Measurements from ENCODE around the gene TBKBP1.
A peak's percentile ranks its signal among the peaks of the same experiment; 100 is the strongest.

Gene TBKBP1, protein sequence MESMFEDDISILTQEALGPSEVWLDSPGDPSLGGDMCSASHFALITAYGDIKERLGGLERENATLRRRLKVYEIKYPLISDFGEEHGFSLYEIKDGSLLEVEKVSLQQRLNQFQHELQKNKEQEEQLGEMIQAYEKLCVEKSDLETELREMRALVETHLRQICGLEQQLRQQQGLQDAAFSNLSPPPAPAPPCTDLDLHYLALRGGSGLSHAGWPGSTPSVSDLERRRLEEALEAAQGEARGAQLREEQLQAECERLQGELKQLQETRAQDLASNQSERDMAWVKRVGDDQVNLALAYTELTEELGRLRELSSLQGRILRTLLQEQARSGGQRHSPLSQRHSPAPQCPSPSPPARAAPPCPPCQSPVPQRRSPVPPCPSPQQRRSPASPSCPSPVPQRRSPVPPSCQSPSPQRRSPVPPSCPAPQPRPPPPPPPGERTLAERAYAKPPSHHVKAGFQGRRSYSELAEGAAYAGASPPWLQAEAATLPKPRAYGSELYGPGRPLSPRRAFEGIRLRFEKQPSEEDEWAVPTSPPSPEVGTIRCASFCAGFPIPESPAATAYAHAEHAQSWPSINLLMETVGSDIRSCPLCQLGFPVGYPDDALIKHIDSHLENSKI

GRCh38 chr17:47693731-47694580, at the start of gene TBKBP1:
Gene TBKBP1, plus strand, starts transcription at chr17:47694161. Its CDS starts 1,952 bp downstream, at chr17:47696113.
- Mint-ChIP-seq H3K27ac (peak within 1 kb of the TSS; percentile 98), H3K36me3 (peaks cover 2% of the 10 kb centered on the region), H3K9me3 (ENCODE audit: low read depth) (no peaks in the 10 kb centered on the region), H3K27me3 (no peaks in the 10 kb centered on the region), H3K4me1 (ENCODE audit: low read depth) (peaks cover 53% of the 10 kb centered on the region), H3K4me3 (peak within 1 kb of the TSS; percentile 98)

GRCh38 chr17:47644324-47644723, 49.6 kb upstream of the TBKBP1 start:
- H3K9me3 Mint-ChIP-seq (ENCODE audit: low read depth): no peaks in the 10 kb centered on the region
- no peaks in the 10 kb centered on the region for H3K36me3 Mint-ChIP-seq
- H3K27me3 Mint-ChIP-seq: no peaks in the 10 kb centered on the region
- H3K4me1 Mint-ChIP-seq (ENCODE audit: low read depth): peaks cover 22% of the 10 kb centered on the region
- H3K27ac Mint-ChIP-seq: no peak overlapping the region
- H3K4me3 Mint-ChIP-seq: no peak overlapping the region

DNA sequence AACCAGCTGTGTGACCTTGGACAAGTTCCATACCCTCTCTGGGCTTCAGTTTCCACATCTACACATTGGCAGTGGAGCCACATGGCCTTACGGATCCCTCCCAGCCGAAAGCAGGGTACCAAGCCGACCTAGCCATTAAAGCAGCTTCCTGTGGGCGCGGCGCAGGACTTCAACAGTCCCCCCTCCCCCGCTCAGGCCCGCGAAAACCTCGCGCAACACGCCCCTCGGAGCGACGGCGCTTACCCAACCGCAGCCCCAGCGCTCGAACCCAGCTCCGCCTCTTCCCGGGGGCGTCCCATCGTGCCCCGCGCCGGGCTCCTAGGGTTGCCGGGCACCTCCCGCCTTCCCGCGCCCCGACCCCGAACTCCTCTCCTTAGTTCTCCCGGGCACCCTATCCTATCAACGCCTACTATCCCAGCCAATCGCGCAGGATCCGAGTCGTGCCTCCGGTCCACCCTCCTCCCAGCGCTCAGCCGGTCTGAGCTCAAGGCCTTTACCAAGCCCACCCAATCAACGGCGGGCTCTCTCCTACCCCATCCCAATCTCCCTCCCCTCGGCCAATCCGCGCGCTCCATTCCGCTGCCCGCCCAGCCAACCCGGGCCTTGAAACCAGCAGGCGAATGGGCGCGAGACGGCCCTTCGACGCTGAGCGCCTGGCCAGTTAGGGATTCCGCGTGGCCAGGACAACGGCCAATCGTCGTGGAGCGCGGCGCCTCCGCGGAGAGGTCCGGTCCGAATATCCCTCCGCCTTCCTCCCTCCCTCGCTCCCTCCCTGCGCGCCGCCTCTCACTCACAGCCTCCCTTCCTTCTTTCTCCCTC, 44.6 kb upstream of the TBKBP1 start, which contains the start of gene KPNB1:
TSS of gene KPNB1 (plus strand) at position 767 of the 819 bp plus-strand sequence. CDS start 326 bp downstream, outside the sequence.
- H3K27me3 Mint-ChIP-seq: no peaks in the 10 kb centered on the region
- H3K36me3 Mint-ChIP-seq: peaks cover 22% of the 10 kb centered on the region
- no peaks in the 10 kb centered on the region for H3K9me3 Mint-ChIP-seq (ENCODE audit: low read depth)
- H3K4me3 Mint-ChIP-seq: peak within 1 kb of the TSS; percentile 99
- H3K4me1 Mint-ChIP-seq (ENCODE audit: low read depth): peaks cover 55% of the 10 kb centered on the region
- H3K27ac Mint-ChIP-seq: peak within 1 kb of the TSS; percentile 99

DNA sequence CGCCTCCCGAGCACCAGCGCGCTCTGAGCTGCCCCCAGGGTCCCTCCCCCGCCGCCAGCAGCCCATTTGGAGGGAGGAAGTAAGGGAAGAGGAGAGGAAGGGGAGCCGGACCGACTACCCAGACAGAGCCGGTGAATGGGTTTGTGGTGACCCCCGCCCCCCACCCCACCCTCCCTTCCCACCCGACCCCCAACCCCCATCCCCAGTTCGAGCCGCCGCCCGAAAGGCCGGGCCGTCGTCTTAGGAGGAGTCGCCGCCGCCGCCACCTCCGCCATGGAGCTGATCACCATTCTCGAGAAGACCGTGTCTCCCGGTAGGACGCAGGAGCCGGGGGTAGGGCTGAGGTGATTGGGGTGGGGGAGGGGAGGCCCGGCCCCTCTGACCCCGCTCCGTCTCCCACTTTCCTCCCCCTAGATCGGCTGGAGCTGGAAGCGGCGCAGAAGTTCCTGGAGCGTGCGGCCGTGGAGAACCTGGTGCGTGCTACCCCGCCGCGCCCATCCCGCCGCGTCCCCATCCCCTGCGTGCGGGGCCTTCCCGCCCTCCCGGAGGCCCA, 43.9 kb upstream of the TBKBP1 start:
- peaks cover 58% of the 10 kb centered on the region for H3K4me1 Mint-ChIP-seq (ENCODE audit: low read depth)
- no peaks in the 10 kb centered on the region for H3K27me3 Mint-ChIP-seq
- peaks cover 23% of the 10 kb centered on the region for H3K36me3 Mint-ChIP-seq
- peak overlapping the region; percentile 95 for H3K4me3 Mint-ChIP-seq
- H3K27ac Mint-ChIP-seq: peak overlapping the region; percentile 98
- H3K9me3 Mint-ChIP-seq (ENCODE audit: low read depth): no peaks in the 10 kb centered on the region

- Mint-ChIP-seq H3K27me3 (no peaks in the 10 kb centered on the region), H3K9me3 (ENCODE audit: low read depth) (no peaks in the 10 kb centered on the region), H3K4me3 (peak overlapping the region; percentile 99), H3K36me3 (peaks cover 27% of the 10 kb centered on the region), H3K4me1 (ENCODE audit: low read depth) (peaks cover 65% of the 10 kb centered on the region), H3K27ac (peak overlapping the region; percentile 99)
These were observed 43.1 kb upstream of the TBKBP1 start for GRCh38 chr17:47650525-47651522.

DNA sequence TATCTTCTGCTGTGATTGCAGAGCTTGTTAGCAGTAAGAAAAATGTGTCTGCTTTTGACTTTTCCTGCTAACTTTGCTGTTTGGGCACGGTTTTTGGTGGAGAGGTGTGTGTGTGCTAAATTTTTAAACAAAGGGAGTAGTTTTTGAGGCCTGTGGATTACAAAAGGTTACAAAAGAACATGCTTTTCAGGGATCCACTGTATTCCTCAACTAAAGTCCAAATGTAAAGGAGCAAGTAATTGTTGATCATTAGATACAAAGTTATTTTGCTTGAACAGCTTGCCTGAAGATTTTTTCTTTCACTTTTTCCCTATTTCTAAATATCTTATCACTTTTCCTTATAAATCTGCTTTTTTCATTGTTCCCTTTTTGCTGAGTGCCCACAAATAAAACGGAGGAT, 42.3 kb upstream of the TBKBP1 start:
- Mint-ChIP-seq H3K9me3 (ENCODE audit: low read depth) (no peaks in the 10 kb centered on the region), H3K4me1 (ENCODE audit: low read depth) (peaks cover 67% of the 10 kb centered on the region), H3K27ac (peak overlapping the region; percentile 99), H3K4me3 (peak overlapping the region; percentile 99), H3K36me3 (peaks cover 27% of the 10 kb centered on the region), H3K27me3 (no peaks in the 10 kb centered on the region)

GRCh38 chr17:47652570-47652969, 41.4 kb upstream of the TBKBP1 start:
- no peaks in the 10 kb centered on the region for H3K9me3 Mint-ChIP-seq (ENCODE audit: low read depth)
- peak overlapping the region; percentile 99 for H3K4me3 Mint-ChIP-seq
- peaks cover 27% of the 10 kb centered on the region for H3K36me3 Mint-ChIP-seq
- no peaks in the 10 kb centered on the region for H3K27me3 Mint-ChIP-seq
- peak overlapping the region; percentile 86 for H3K27ac Mint-ChIP-seq
- H3K4me1 Mint-ChIP-seq (ENCODE audit: low read depth): peaks cover 69% of the 10 kb centered on the region

DNA sequence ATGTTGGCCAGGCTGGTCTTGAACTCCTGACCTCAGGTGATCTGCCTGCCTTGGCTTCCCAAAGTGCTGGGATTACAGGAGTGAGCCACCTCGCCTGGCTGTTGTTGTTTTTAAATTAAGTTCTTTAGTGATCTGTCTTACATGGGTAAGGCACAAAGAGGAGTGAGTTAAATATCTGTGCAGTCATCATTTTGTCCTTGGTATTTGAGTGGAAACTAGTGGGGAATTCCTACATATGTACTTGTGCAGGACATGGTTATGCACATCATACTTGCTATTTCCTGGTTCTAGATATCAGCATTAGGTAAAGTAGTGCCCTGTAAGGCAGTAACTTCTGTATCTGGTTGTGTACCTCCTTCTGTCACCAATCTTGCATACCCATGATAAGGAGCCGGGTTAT, 40.5 kb upstream of the TBKBP1 start:
- Mint-ChIP-seq H3K27me3 (no peaks in the 10 kb centered on the region), H3K4me3 (peak overlapping the region; percentile 84), H3K9me3 (ENCODE audit: low read depth) (no peaks in the 10 kb centered on the region), H3K27ac (peak overlapping the region; percentile 85), H3K4me1 (ENCODE audit: low read depth) (peaks cover 68% of the 10 kb centered on the region), H3K36me3 (peaks cover 30% of the 10 kb centered on the region)

DNA sequence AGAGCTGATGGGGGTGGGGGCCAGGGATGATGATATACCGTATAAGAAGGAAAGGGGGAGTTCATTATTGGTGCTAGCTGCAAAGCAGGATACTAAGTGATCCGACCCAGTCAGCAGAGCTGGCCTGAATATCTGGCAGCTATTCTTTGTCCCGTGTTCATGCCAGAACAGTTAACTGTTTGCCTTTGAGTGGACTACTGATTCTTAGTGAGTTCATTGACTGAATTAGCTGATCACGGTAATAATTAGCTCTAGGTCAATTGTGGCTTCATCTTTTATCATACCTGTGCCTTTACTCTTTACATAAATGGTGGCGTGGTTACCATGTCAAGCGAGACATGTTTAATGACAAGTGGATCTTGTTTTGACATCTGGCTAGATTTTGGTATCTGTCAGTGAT, 39.0 kb upstream of the TBKBP1 start:
- H3K4me3 Mint-ChIP-seq: peak overlapping the region; percentile 74
- H3K9me3 Mint-ChIP-seq (ENCODE audit: low read depth): no peaks in the 10 kb centered on the region
- no peaks in the 10 kb centered on the region for H3K27me3 Mint-ChIP-seq
- H3K4me1 Mint-ChIP-seq (ENCODE audit: low read depth): peaks cover 73% of the 10 kb centered on the region
- H3K36me3 Mint-ChIP-seq: peaks cover 33% of the 10 kb centered on the region
- peak overlapping the region; percentile 78 for H3K27ac Mint-ChIP-seq

DNA sequence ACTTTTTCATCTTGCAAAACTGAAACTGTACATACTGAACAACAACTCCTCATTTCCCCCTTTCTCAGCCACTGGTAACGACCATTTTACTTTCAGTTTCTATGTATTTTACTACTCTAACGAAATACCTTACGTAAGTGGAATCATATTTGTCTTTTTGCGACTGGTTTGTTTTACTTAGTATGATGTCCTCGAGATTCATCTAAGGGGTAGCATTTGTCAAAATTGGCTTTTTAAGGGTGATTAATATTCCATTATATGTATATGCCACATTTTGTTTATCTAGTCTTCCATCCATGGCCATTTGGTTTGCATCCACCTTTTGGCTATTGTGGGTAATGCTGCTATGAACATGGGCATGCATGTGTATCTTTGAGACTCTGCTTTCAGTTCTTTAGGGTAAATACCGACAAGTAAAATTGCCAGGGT, 33.9 kb upstream of the TBKBP1 start:
- no peaks in the 10 kb centered on the region for H3K27me3 Mint-ChIP-seq
- no peaks in the 10 kb centered on the region for H3K9me3 Mint-ChIP-seq (ENCODE audit: low read depth)
- H3K36me3 Mint-ChIP-seq: peaks cover 19% of the 10 kb centered on the region
- peak overlapping the region; percentile 81 for H3K27ac Mint-ChIP-seq
- H3K4me1 Mint-ChIP-seq (ENCODE audit: low read depth): peaks cover 54% of the 10 kb centered on the region
- peak overlapping the region; percentile 75 for H3K4me3 Mint-ChIP-seq

DNA sequence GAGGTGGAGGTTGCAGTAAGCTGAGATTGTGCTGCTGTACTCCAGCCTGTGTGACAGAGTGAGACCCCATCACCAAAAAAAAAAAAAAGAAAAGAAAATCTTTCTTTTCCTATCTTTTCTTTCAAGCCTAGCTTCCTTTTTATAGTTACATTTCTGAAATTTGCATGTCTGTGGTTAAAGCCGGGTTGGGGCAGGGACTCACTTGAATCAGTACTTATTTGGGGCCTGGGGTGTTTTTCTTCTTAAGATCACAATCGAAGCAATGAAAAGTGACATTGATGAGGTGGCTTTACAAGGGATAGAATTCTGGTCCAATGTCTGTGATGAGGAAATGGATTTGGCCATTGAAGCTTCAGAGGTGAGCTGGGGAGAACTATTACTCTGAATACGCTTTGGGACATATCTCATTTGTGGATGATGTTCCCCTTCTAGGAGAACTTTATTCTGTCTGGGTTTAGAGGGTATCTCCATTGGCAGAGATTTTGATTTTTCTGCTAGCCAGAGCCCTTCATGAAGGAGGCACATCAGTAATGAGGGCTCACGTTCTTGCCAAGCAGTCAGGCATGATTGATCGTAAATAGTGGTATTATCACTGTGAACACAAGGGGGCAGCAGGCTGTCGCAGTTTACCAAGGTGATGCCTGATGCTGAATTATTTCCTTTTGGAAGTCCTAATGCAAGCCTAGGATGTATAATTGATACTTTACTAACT, 29.9 kb upstream of the TBKBP1 start:
- H3K4me3 Mint-ChIP-seq: no peak overlapping the region
- H3K27me3 Mint-ChIP-seq: no peaks in the 10 kb centered on the region
- H3K4me1 Mint-ChIP-seq (ENCODE audit: low read depth): peaks cover 39% of the 10 kb centered on the region
- H3K27ac Mint-ChIP-seq: peak overlapping the region; percentile 64
- H3K9me3 Mint-ChIP-seq (ENCODE audit: low read depth): no peaks in the 10 kb centered on the region
- peaks cover 10% of the 10 kb centered on the region for H3K36me3 Mint-ChIP-seq

GRCh38 chr17:47664624-47664941, 29.4 kb upstream of the TBKBP1 start:
- no peaks in the 10 kb centered on the region for H3K9me3 Mint-ChIP-seq (ENCODE audit: low read depth)
- H3K4me3 Mint-ChIP-seq: no peak overlapping the region
- H3K36me3 Mint-ChIP-seq: peaks cover 11% of the 10 kb centered on the region
- H3K4me1 Mint-ChIP-seq (ENCODE audit: low read depth): peaks cover 40% of the 10 kb centered on the region
- H3K27ac Mint-ChIP-seq: peak overlapping the region; percentile 64
- H3K27me3 Mint-ChIP-seq: no peaks in the 10 kb centered on the region

DNA sequence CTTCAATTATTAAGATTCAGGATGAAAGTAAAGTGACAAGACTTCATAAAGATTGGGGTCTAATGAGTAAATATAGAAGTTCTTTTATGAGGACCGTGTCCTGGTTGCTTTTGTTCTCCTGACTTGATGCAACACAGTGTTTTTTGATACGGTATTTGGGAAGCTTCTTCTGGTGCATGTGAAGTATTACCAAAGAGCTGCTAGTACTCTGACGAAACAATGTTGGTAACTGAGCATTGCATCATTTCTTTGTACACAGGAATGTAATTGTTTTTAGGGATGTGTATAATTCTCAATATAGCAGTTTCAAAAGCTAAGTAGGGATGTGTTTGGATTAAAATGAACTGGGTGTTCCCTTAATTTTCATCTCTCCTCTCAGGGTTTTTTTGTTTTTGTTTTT, 28.3 kb upstream of the TBKBP1 start:
- H3K27ac Mint-ChIP-seq: no peak overlapping the region
- H3K27me3 Mint-ChIP-seq: no peaks in the 10 kb centered on the region
- H3K36me3 Mint-ChIP-seq: peaks cover 15% of the 10 kb centered on the region

More for the DNA sequence above, 28.3 kb upstream of the TBKBP1 start:
- H3K9me3 Mint-ChIP-seq (ENCODE audit: low read depth): no peaks in the 10 kb centered on the region
- no peak overlapping the region for H3K4me3 Mint-ChIP-seq
- H3K4me1 Mint-ChIP-seq (ENCODE audit: low read depth): peaks cover 39% of the 10 kb centered on the region

All from activated naive CD8-positive, alpha-beta T cell (primary cell).